Measurements from ENCODE around the gene PHF1.

DNA sequence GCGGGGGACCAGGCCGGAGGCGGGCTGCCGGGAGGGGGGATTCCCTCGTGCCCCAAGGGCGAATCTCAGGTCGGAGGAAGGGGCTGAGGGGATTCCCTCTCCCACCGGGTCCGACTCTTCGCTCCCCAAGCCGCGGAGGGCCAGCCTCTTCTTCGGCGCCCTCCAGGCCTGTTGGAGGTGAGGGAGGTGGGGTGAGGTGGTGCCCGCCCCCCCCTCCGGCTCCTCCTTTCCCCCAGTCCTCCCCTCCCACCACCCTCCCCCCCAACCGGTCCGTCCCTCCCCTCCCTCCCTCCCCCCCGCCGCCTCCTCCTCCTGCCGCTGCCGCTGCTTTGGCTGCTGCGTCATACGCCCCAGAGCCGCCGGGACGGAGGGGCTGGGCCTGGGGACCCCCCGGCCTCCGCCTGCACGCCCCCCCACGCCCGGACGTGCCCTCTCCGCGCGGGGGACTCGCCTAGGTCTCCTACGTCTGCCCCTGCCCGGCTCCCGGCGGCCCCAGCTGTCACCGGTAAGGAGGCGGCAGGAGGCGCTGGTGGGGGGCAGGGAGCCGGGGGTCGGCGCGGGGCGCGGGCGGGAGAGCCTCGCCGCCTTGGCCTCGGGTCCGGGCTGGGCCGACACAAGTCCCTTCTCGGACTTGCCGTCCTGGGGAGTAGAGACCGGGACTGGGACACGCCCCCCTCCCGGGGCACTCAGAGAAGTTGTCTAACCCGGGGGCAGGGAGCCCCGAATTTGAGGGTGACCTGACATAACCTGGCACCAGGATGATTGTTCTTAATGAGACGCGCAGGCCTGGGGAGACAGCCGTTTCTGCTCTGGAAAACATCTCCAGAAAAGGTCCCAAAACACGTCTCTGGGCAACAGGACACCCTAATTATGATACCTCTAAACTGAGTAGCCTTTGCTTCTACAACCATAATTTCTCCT is at the start of gene PHF1:
- TF ChIP-seq, protein P1, sequence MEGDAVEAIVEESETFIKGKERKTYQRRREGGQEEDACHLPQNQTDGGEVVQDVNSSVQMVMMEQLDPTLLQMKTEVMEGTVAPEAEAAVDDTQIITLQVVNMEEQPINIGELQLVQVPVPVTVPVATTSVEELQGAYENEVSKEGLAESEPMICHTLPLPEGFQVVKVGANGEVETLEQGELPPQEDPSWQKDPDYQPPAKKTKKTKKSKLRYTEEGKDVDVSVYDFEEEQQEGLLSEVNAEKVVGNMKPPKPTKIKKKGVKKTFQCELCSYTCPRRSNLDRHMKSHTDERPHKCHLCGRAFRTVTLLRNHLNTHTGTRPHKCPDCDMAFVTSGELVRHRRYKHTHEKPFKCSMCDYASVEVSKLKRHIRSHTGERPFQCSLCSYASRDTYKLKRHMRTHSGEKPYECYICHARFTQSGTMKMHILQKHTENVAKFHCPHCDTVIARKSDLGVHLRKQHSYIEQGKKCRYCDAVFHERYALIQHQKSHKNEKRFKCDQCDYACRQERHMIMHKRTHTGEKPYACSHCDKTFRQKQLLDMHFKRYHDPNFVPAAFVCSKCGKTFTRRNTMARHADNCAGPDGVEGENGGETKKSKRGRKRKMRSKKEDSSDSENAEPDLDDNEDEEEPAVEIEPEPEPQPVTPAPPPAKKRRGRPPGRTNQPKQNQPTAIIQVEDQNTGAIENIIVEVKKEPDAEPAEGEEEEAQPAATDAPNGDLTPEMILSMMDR (IDR thresholded peaks at IDR 0.05 in 8 of 11, conservative IDR thresholded peaks at IDR 0.05 in 3 of 11): peak in 3 of 11 experiments; percentile 7 to 18 (median 15)
- peak; percentile 81 to 90 (median 86) for TF ChIP-seq POLR2AphosphoS5 (IDR thresholded peaks at IDR 0.05)
